Motor neuron (in vitro differentiated cells): Measurements from ENCODE around the gene TMEM131L. TPM values are rescaled to one million over a fixed set of nuclear protein-coding genes. Genes with fewer than 3 reads are reported as not detected.
"Not testable (repeated sequence)": the region's sequence is repeated elsewhere in the genome, so short reads cannot be mapped to it uniquely, and the experiment has no call there.

Source experiments
- ATAC-seq, 8 experiments: fragments of 200-7000 bp; cut with Tn5 transposase; replicated peaks in 6 of 8; 2 replicates each; pipeline ENCODE4 v1.8.0; 2021; ENCODE audit warnings: mild to moderate bottlenecking in 8 of 8, moderate library complexity in 8 of 8
- H3K27ac ChIP-seq, 2 donors: fragments of 250-450 bp; sonication (Bioruptor Pico); 2 replicates each; pipeline ENCODE4 v1.9.0; 2021; ENCODE audit warnings: antibody characterized with exemption in 2 of 2, mild to moderate bottlenecking in 2 of 2, moderate library complexity in 1 of 2
- H3K4me1 ChIP-seq, 2 donors: fragments of 250-450 bp; sonication (Bioruptor Pico); replicated peaks in 1 of 2; 2 replicates each; pipeline ENCODE4 v1.6.1; 2021; ENCODE audit warnings: antibody characterized with exemption in 2 of 2, mild to moderate bottlenecking in 2 of 2, moderate library complexity in 1 of 2
- H3K4me3 ChIP-seq, 5 donors: fragments of 250-450 bp; sonication (Bioruptor Pico); 2 replicates each; pipeline ENCODE4 v1.9.0; 2021; ENCODE audit warnings: antibody characterized with exemption in 5 of 5, mild to moderate bottlenecking in 5 of 5, moderate library complexity in 4 of 5
- WGBS, 10 experiments: fragments of 450-650 bp; shearing (Covaris generic); methylation state at CpG; one replicate each; pipeline ENCODE4 v1.0.0; 2022; 5-methylcytosine and 5-hydroxymethylcytosine counted together
- in situ Hi-C, 9 experiments: fragments of 400-800 bp; cut with MboI; loops; one replicate each; pipeline ENCODE4 v1.15.0; 2021; ENCODE audit warnings: low sequenced_read_pairs in 9 of 9, low pct_unique_long_range_greater_than_20kb in 2 of 9; ENCODE audit not compliant: unreplicated experiment in 9 of 9
- total RNA-seq, 8 experiments: library from RNA; unstranded; fragments of 300-600 nt; gene quantifications; 2 replicates each; pipeline versions ENCODE4 v1.2.3 to v1.2.4, GENCODE V29; 2022

The TMEM131L gene
- total RNA-seq, 8 experiments from 2014 or later, result 2.0 to 47.7 (median 8.5) TPM

GRCh38 chr4:153556435-153556815, 90.3 kb downstream of the TMEM131L start:
- Histone ChIP-seq H3K27ac (no peak overlapping the region), H3K4me1 (no peaks in the 10 kb centered on the region), H3K4me3 (no peak overlapping the region)
- ATAC-seq, result no peak
- 60 to 100% (median 89%) methylated on average over 1 to 3 of the region's 3 CpGs for WGBS, 10 experiments
- in situ Hi-C loops, result loop anchor here in 3 of 9 experiments (25.0 kb wide), 2 partner anchors 194 to 419 kb away; no protein-coding TSS in a partner anchor

DNA sequence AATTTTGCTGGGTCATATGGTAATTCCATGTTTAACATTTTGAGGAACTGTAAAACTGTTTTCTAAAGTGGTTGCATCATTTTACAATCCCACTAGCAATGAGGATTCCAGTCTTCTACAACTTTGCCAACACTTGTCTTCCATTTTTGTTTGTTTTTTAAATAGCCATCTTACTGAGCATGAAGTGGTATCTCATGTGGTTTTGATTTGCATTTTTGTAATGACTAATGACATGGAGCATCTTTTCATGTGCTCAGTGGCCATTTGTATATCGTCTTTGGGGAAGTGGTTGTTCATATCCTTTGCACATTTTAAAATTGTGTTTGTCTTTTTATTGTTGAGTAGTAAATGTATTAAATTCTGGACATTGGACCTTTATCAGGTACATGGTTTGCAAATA, 94.7 kb downstream of the TMEM131L start:
- ATAC-seq, result peak in 2 of 8 experiments; percentile 57 to 58
- in situ Hi-C loops, result loop anchor here in 3 of 9 experiments (25.0 kb wide), 2 partner anchors 199 to 424 kb away; no protein-coding TSS in a partner anchor
- H3K4me3 ChIP-seq, result no peak overlapping the region
- no peak overlapping the region for H3K27ac ChIP-seq
- 0 to 100% (median 92%) methylated on average over 1 of the region's 1 CpG; no CpG with 5 or more reads in 2 of the 10 experiments for WGBS, 10 experiments
- peaks cover 7 to 10% of the 10 kb centered on the region in 2 donors for H3K4me1 ChIP-seq

- peak; percentile 78 to 98 (median 88) for ATAC-seq
- WGBS, 10 experiments, result 23 to 100% (median 70%) methylated on average over 1 to 7 of the region's 7 CpGs; no CpG with 5 or more reads in 1 of the 10 experiments
- in situ Hi-C loops, result loop anchor here in 3 of 9 experiments (25.0 kb wide), 2 partner anchors 203 to 428 kb away; no protein-coding TSS in a partner anchor
These were observed 98.7 kb downstream of the TMEM131L start for GRCh38 chr4:153564630-153565525.

GRCh38 chr4:153566631-153567150, 100.5 kb downstream of the TMEM131L start:
- no peak for ATAC-seq
- 93 to 100% (median 97%) methylated on average over 1 to 8 of the region's 8 CpGs; no CpG with 5 or more reads in 3 of the 10 experiments for WGBS, 10 experiments
- no peak overlapping the region for H3K27ac ChIP-seq
- in situ Hi-C loops, result loop anchor here in 3 of 9 experiments (25.0 kb wide), 2 partner anchors 204 to 429 kb away; no protein-coding TSS in a partner anchor
- H3K4me1 ChIP-seq, result peaks cover 7 to 10% of the 10 kb centered on the region in 2 donors
- no peak overlapping the region for H3K4me3 ChIP-seq

More at GRCh38 chr4:153564630-153565525, 98.7 kb downstream of the TMEM131L start:
- Histone ChIP-seq H3K4me3 (no peak overlapping the region), H3K4me1 (peaks cover 7 to 10% of the 10 kb centered on the region in 2 donors), H3K27ac (peak overlapping the region in 1 of 2 donors; percentile 45)

- not testable (repeated sequence) for H3K4me3 ChIP-seq, H3K27ac ChIP-seq, ATAC-seq
- in situ Hi-C loops, result loop anchor here in 3 of 9 experiments (25.0 kb wide), 2 partner anchors 205 to 430 kb away; no protein-coding TSS in a partner anchor
- peaks cover 7 to 10% of the 10 kb centered on the region in 2 donors for H3K4me1 ChIP-seq
- WGBS, 10 experiments, result 94 to 100% (median 100%) methylated on average over 1 to 3 of the region's 3 CpGs; no CpG with 5 or more reads in 5 of the 10 experiments
These were observed 101.5 kb downstream of the TMEM131L start for GRCh38 chr4:153567660-153568059.

DNA sequence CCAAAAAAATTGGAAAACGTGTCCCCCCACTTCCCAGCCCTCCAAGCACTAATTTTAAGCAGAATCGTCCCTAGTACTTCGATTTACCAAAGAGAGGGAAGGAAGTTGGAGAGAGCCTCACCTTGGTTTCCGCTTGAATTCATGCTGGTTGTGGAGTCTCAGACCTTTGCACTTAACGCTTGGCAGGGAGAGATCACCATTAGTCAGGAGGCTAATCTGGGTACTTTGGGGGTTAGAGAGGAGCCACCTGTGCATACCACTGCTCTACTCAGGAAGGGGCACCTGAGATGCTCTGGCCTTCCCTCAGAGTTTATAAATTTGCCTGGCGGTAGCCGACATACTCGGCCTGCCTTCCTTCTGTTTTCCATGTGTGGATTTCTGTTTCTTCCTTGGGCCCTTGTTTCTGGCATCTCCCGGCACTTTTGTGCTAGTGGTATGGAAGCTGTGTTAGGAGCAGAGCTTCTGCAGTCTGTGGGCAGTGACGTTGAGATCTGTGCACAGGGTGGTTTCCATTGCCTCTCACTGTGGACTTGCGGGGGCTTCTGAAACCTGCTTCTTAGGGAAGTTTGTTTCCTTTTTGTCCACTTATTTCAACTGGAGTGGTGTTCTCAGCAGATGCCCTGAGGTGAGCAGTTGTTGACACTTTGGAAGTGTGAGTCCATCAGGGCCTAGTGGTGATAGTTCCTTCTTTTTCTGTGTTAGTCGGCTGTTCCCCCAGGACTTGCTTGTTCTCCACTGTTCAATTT, 104.2 kb downstream of the TMEM131L start:
- no peaks in the 10 kb centered on the region for H3K4me1 ChIP-seq
- H3K27ac ChIP-seq, result no peak overlapping the region
- 54 to 94% (median 88%) methylated on average over 1 to 11 of the region's 12 CpGs for WGBS, 10 experiments
- in situ Hi-C loops, result loop anchor here in 5 of 9 experiments (10.0 to 25.0 kb wide), 4 partner anchors 136 to 433 kb away; partner anchors contain the start of gene MND1 (in 2 of the 5)
- ATAC-seq, result no peak
- no peak overlapping the region for H3K4me3 ChIP-seq

DNA sequence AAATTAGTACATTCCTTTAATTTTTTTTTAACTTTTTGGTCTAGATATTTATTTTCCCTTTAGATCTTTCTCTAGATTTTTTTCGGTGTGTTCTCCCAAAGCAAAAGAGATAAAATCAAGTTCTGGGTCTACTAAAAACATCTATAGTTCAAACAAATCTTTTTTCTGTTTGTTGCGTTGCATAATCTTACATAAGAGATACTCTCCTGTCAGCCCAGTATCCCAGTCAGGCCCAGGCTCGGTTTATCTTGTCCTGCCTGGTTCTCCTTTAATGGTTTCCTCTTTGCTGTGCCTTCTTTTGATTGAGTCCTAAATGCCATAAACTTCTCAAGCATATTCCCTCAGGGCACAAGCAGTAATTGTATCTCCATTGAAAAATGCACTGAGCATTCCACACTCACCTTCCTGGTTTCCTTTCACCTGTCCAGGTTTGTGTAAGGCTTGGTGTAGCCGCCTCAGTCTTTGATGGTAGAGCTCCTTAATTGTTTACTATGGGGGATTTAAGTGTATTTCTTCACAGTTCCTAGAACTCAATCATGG, 104.9 kb downstream of the TMEM131L start:
- Histone ChIP-seq H3K27ac (no peak overlapping the region), H3K4me1 (no peaks in the 10 kb centered on the region), H3K4me3 (no peak overlapping the region)
- in situ Hi-C loops, result loop anchor here in 5 of 9 experiments (10.0 to 25.0 kb wide), 4 partner anchors 136 to 434 kb away; partner anchors contain the start of gene MND1 (in 2 of the 5)
- no peak for ATAC-seq
- WGBS, 10 experiments, result 90 to 100% (median 95%) methylated on average over 3 to 4 of the region's 4 CpGs

- in situ Hi-C loops, result loop anchor here in 5 of 9 experiments (10.0 to 25.0 kb wide), 4 partner anchors 138 to 435 kb away; partner anchors contain the start of gene MND1 (in 2 of the 5)
These were observed 106.4 kb downstream of the TMEM131L start for GRCh38 chr4:153572609-153573008.

DNA sequence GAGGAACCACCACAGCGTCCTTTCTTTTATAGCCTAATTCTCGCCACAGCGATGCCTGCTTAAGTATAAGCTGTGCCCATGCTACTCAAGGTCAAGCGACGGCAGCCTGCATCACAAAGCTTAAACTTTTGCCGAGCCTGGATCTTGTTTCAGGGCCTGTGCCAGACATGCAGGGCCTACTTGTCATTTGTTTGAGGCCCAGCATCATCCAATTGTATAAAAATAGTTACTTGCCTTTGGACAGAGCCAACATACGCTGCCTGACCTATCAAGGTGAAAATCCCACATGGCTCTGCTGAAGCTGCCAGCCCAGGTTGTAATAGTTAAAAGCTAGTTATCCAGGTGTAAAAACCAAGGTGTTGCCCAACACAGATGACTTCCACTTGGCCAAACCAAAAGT, 107.1 kb downstream of the TMEM131L start:
- Histone ChIP-seq H3K4me1 (no peaks in the 10 kb centered on the region), H3K4me3 (no peak overlapping the region), H3K27ac (no peak overlapping the region)
- ATAC-seq, result no peak
- in situ Hi-C loops, result loop anchor here in 5 of 9 experiments (10.0 to 25.0 kb wide), 4 partner anchors 138 to 436 kb away; partner anchors contain the start of gene MND1 (in 2 of the 5)
- 83 to 100% (median 96%) methylated on average over 2 to 7 of the region's 7 CpGs; no CpG with 5 or more reads in 1 of the 10 experiments for WGBS, 10 experiments

More at GRCh38 chr4:153572609-153573008, 106.4 kb downstream of the TMEM131L start:
- no peak overlapping the region for H3K27ac ChIP-seq
- H3K4me1 ChIP-seq, result no peaks in the 10 kb centered on the region
- 88 to 100% (median 100%) methylated on average over 1 to 3 of the region's 3 CpGs; no CpG with 5 or more reads in 3 of the 10 experiments for WGBS, 10 experiments
- no peak for ATAC-seq
- H3K4me3 ChIP-seq, result no peak overlapping the region

GRCh38 chr4:153573881-153574802, 108.0 kb downstream of the TMEM131L start:
- in situ Hi-C loops, result loop anchor here in 5 of 9 experiments (10.0 to 25.0 kb wide), 4 partner anchors 139 to 437 kb away; partner anchors contain the start of gene MND1 (in 2 of the 5)
- H3K4me3 ChIP-seq, result no peak overlapping the region
- no peak overlapping the region for H3K27ac ChIP-seq
- H3K4me1 ChIP-seq, result no peaks in the 10 kb centered on the region
- WGBS, 10 experiments, result 80 to 100% (median 97%) methylated on average over 1 to 4 of the region's 4 CpGs; no CpG with 5 or more reads in 4 of the 10 experiments
- ATAC-seq, result peak; percentile 69 to 98 (median 82)

GRCh38 chr4:153576443-153576774, 110.2 kb downstream of the TMEM131L start:
- Histone ChIP-seq H3K27ac (no peak overlapping the region), H3K4me1 (no peaks in the 10 kb centered on the region), H3K4me3 (no peak overlapping the region)
- no peak for ATAC-seq
- in situ Hi-C loops, result loop anchor here in 3 of 9 experiments (10.0 to 25.0 kb wide), 4 partner anchors 142 to 439 kb away; partner anchors contain the start of gene MND1 (in 2 of the 3)
- WGBS, 10 experiments, result 0 to 90% (median 61%) methylated on average over 1 to 2 of the region's 2 CpGs
